Lower leg skin (tissue), 3 donors: ENCODE results near the gene MAEA.
"Not testable (repeated sequence)": the region's sequence is repeated elsewhere in the genome, so short reads cannot be mapped to it uniquely, and the experiment has no call there.

Experiments
- POLR2A ChIP-seq, 2 donors: fragments of 450-650 bp; IDR thresholded peaks; one replicate each; pipeline ENCODE4 v1.6.1; 2016 to 2017; ENCODE audit warnings: antibody characterized with exemption in 2 of 2, mild to moderate bottlenecking in 1 of 2, moderate library complexity in 1 of 2
- TF ChIP-seq, protein P1 (sequence below), 3 donors: fragments of 450-650 bp; IDR thresholded peaks; one replicate each; pipeline ENCODE4 v1.5.1; 2016; ENCODE audit warnings: antibody characterized with exemption in 3 of 3, mild to moderate bottlenecking in 3 of 3, moderate library complexity in 2 of 3

- TF ChIP-seq POLR2A (IDR thresholded peaks at IDR 0.05) = not testable (repeated sequence)
- TF ChIP-seq, protein P1, sequence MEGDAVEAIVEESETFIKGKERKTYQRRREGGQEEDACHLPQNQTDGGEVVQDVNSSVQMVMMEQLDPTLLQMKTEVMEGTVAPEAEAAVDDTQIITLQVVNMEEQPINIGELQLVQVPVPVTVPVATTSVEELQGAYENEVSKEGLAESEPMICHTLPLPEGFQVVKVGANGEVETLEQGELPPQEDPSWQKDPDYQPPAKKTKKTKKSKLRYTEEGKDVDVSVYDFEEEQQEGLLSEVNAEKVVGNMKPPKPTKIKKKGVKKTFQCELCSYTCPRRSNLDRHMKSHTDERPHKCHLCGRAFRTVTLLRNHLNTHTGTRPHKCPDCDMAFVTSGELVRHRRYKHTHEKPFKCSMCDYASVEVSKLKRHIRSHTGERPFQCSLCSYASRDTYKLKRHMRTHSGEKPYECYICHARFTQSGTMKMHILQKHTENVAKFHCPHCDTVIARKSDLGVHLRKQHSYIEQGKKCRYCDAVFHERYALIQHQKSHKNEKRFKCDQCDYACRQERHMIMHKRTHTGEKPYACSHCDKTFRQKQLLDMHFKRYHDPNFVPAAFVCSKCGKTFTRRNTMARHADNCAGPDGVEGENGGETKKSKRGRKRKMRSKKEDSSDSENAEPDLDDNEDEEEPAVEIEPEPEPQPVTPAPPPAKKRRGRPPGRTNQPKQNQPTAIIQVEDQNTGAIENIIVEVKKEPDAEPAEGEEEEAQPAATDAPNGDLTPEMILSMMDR (IDR thresholded peaks at IDR 0.05) = not testable (repeated sequence)
Observed at GRCh38 chr4:1324443-1325175, 34.9 kb downstream of the MAEA start.
